SK-N-MC (cell line): ENCODE measurements around the gene TMEM259.

Experiments used
- EZH2 ChIP-seq: fragments of 200-600 bp; sonication (generic); IDR thresholded peaks from one replicate; pipeline ENCODE4 v1.6.1; 2017; ENCODE audit warnings: antibody characterized with exemption
- FOXP2 ChIP-seq: optimal IDR thresholded peaks from 2 replicates; pipeline ENCODE3; 2011; ENCODE audit warnings: mild to moderate bottlenecking, moderate library complexity; ENCODE audit not compliant: insufficient read depth; ENCODE audit errors: extremely low read length, control extremely low read depth
- POLR2AphosphoS5 ChIP-seq: IDR thresholded peaks from 2 replicates; pipeline ENCODE4 v1.6.1; 2012; ENCODE audit warnings: mild to moderate bottlenecking, low read depth, low read length, borderline replicate concordance

- TF ChIP-seq EZH2: no peak
- no peak for TF ChIP-seq POLR2AphosphoS5
- no peak for TF ChIP-seq FOXP2
Measured at GRCh38 chr19:1032264-1032867, 11.4 kb upstream of the TMEM259 start.
